Mucosa of rectum (tissue), 2 donors: ENCODE measurements around the gene ATP5F1E.
"Not testable (repeated sequence)": the region's sequence is repeated elsewhere in the genome, so short reads cannot be mapped to it uniquely, and the experiment has no call there.

Source experiments
- H3K27ac ChIP-seq, 2 donors: one replicate each; pipeline ENCODE4 v1.7.0; 2013; ENCODE audit warnings: inconsistent platforms in 2 of 2, low read depth in 2 of 2, low read length in 2 of 2
- H3K27me3 ChIP-seq, 2 donors: one replicate each; pipeline ENCODE4 v1.7.0; 2013; ENCODE audit warnings: low read length in 2 of 2; ENCODE audit not compliant: control insufficient read depth in 2 of 2, insufficient read depth in 2 of 2
- H3K36me3 ChIP-seq, 2 donors: one replicate each; pipeline ENCODE4 v1.7.0; 2013; ENCODE audit warnings: low read length in 2 of 2; ENCODE audit not compliant: control insufficient read depth in 2 of 2, insufficient read depth in 2 of 2
- H3K4me1 ChIP-seq, 2 donors: one replicate each; pipeline ENCODE4 v1.7.0; 2013; ENCODE audit warnings: low read length in 2 of 2, mild to moderate bottlenecking in 1 of 2; ENCODE audit not compliant: control insufficient read depth in 2 of 2, insufficient read depth in 2 of 2
- H3K4me3 ChIP-seq, 2 donors: one replicate each; pipeline ENCODE4 v1.7.0; 2013; ENCODE audit warnings: low read length in 2 of 2
- H3K9ac ChIP-seq, 2 donors: one replicate each; pipeline ENCODE4 v1.7.0; 2013; ENCODE audit warnings: low read length in 2 of 2, low read depth in 1 of 2, mild to moderate bottlenecking in 1 of 2
- H3K9me3 ChIP-seq, 2 donors: one replicate each; pipeline ENCODE4 v1.7.0; 2013; ENCODE audit warnings: low read length in 2 of 2; ENCODE audit not compliant: control insufficient read depth in 2 of 2
- donor health status: healthy.
- donor health status: Normal muscosa, but diverticular disease.

Gene ATP5F1E

DNA sequence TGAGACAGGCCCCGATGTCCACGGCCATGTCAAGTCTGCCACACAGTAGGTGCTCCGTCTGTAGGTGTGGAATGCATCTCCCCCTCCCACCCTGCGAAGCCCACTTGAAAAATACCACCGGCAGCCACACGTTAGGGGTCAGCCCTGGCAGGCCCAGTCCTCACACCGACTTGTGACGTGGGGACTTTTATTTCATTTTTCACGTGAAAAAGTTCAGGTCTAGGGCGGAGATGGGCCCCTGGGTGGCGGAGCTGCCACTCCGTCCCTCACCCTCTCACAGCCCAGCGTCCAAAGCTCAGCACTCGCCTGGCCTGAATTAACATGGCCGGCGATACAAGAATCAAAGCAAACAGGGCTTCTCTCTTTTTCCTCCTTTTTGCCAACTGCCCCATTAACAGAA is 16.7 kb downstream of the ATP5F1E start:
- no peaks in the 10 kb centered on the region for H3K36me3 ChIP-seq
- H3K27me3 ChIP-seq = no peaks in the 10 kb centered on the region
- no peaks in the 10 kb centered on the region for H3K9me3 ChIP-seq
- H3K4me3 ChIP-seq = no peak overlapping the region
- H3K4me1 ChIP-seq = peaks cover 4 to 7% of the 10 kb centered on the region in 2 donors
- H3K9ac ChIP-seq = no peak overlapping the region
- no peak overlapping the region for H3K27ac ChIP-seq

DNA sequence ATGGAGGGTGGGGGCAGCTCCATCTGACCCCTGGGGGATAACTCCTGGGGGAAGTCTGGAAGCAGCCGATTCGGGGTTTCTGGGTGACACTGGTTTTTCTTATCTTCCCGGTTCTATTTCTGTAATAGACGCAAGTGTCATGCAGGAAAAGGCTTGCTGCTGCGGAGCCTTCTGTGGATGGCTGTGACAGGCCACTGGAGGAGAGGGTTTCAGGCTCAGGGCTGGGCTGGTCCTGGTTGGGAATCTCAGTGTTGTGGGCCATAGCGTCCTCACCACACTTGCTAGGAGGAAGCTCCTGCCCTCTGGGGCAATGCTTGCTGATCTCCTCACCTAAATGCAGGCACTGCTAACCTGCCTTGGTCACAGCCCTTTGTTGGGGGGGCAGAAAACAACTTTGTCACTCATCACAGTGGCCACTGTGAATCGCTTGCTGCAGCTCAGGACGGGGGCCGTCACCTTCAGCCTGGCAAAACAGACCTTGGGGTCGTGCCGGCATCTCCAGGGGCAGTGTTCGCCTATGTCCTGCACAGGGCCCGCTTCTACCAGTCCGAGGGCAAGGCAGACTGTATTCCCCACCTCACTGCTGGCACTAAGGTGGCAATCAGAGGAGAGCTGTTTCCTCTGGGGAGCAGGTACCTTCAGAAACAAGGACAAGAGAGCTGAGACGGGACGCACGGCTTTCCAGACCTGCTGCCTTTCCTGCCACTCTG is 17.3 kb downstream of the ATP5F1E start:
- Histone ChIP-seq H3K4me1 (peaks cover 4 to 12% of the 10 kb centered on the region in 2 donors), H3K9me3 (no peaks in the 10 kb centered on the region), H3K27me3 (no peaks in the 10 kb centered on the region), H3K4me3 (no peak overlapping the region), H3K9ac (no peak overlapping the region), H3K36me3 (no peaks in the 10 kb centered on the region), H3K27ac (no peak overlapping the region)

DNA sequence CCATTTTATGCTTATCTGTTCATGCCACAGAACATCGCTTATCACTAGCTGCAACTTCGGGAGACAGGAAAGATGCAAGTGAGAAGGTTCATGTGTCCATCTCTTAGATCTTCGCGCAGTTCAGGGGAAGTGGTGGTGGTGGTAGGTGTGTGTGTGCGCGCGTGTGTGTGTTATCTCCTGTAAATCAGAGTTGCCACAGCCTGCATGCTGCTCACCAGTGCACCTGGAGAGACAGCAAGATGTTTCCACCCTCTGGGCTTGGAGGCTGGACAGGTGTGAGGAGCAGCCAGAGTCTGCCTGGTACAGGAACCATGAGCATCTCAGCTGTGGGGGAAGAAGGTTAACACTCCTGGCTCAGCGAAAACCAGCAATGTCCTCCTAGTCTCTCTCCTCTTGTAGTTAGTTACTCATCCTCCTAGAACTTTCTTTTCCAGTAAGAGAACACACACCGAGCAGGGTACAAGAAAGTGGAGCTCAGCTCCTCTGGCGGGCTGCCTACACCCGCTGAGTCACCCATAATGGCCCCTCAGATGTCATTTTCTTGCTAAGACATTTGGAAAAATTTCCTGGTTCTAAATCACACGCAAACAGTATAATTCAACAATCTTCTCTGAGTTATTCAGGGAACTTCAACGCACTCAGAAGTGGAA is 18.1 kb downstream of the ATP5F1E start:
- H3K4me3 ChIP-seq = no peak overlapping the region

DNA sequence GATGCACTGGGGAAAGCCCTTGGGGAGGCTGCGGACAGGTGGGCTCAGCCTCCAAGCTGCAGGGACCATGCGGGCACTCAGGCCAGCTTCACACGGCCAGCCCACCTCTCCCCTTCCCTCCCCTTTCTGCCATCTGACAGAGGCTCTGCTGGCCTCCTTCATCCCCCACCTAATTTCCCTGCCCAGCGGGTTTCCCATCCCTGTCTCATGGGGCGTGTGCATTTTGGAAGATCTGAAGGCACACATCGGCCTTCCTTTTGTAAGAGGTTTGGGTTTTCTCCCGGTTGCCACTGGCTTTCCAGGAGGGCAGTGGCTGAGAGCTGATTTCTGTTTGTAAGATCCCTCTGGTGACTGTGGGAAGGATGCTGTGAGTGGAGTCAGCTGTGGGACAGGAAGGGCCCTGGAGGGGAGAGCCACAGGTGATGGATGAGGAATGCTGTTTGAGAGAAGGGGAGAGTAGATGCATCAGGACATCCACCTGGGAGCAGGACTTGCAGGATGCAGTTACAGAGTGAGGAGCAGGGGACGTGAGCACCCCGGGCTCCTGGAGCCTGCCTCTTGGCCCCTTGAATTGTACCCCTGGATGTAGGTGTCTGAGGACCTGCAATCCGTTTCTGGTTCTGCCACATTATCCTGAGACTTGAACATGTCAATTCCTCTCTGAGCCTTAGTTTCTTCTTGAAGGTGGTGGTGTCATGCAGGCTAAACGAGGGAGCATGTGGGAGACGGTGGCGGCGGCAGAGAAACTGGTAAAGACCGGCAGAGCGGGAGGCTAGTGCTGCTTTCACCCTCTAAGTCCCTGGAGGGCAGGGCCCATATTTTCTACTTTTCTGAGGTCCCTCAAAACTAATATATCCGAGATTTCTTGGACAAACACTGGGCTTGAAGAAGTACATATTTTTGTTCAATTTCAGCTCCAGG is 18.8 kb downstream of the ATP5F1E start:
- H3K36me3 ChIP-seq = no peaks in the 10 kb centered on the region
- H3K9me3 ChIP-seq = no peaks in the 10 kb centered on the region
- H3K27me3 ChIP-seq = no peaks in the 10 kb centered on the region
- peaks cover 4 to 12% of the 10 kb centered on the region in 2 donors for H3K4me1 ChIP-seq
- H3K4me3 ChIP-seq = no peak overlapping the region
- H3K9ac ChIP-seq = no peak overlapping the region
- H3K27ac ChIP-seq = no peak overlapping the region

More for the DNA sequence above, 18.1 kb downstream of the ATP5F1E start:
- no peak overlapping the region for H3K9ac ChIP-seq
- no peaks in the 10 kb centered on the region for H3K27me3 ChIP-seq
- H3K36me3 ChIP-seq = no peaks in the 10 kb centered on the region
- H3K4me1 ChIP-seq = peaks cover 4 to 12% of the 10 kb centered on the region in 2 donors
- H3K27ac ChIP-seq = no peak overlapping the region
- H3K9me3 ChIP-seq = no peaks in the 10 kb centered on the region

DNA sequence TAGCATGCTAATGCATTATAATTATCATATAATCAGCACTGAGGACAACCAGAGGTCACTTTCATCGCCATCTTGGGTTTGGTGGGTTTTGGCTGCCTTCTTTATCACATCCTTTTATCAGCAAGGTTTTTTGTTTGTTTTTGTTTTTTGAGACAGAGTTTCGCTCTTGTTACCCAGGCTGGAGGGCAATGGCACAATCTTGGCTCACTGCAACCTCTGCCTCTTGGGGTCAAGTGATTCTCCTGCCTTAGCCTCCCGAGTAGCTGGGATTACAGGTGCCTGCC is 20.3 kb downstream of the ATP5F1E start:
- H3K4me3 ChIP-seq, H3K9ac ChIP-seq, H3K27me3 ChIP-seq, H3K27ac ChIP-seq, H3K36me3 ChIP-seq, H3K9me3 ChIP-seq: not testable (repeated sequence)
- H3K4me1 ChIP-seq = peaks cover 10 to 12% of the 10 kb centered on the region in 2 donors

DNA sequence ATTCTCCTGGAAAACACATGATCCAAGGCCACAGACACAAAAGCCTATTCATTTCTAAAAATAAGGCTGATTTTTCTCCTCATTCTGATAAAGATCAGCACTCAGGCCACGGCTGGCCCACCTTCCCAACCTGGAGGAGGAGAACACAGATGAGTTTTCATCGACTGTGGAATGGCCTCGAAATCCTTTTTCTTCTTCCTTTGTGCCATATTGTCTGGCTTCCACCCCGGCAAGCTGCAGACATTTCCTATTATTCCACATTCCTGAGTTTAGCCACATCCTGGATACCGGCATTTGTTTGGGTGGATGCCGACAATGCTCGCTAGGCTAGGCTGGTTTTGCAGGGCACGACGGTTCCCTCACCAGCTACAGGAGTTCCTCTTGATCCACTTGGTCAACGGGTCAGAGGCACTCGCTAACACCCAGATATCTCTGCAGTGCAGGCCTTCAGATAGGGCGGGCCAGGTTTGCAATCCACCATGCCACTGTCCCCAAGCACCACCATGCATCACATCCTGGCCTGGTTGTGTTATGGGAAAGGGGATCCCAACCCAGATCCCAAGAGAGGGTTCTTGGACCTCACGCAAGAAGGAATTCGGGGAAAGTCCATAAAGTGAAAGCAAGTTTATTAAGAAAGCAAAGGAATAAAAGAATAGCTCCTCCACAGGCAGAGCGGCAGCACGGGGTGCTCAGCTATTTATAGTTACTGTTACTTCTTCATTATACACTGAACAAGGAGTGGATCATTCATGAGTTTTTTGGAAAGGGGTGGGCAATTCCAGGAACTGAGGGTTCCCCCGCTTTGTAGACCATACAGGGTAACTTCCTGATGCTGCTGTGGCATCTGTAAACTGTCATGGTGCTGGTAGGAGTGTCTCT is 20.9 kb downstream of the ATP5F1E start:
- Histone ChIP-seq H3K27ac (peak overlapping the region in 1 of 2 donors; percentile 16), H3K9ac (no peak overlapping the region), H3K4me3 (no peak overlapping the region)

DNA sequence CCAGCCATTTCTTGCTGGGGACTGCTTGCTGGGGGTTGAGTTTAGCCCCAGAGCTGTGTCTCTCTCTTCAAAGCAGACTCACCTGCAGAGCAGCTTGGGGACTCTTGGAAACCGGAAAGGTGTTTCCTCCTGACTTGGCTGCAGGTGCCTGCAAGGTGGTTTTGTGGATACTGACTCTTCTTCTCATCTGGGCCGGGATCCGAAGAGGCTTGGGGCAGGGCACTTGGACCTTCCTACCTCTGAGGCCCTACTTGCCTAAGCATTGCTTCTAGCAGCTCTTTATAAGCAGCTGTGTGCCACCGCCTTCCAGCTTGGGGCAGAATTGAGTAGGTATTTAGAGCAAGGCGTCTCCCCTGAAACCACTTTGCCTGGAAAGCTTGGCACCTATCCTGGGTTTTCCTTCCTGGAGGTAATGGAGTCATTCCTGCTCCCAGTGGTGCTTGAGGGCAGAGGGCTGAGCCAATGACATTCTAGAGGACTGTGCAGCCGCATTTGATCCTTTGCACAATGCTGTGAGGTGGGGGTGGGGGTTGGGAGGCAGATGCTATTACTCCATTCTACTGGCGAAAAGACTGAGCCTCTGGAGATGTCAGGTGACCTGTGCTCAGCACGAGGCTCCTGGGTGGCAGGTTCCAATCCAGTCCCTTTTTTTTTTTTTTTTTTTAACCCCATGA is 21.7 kb downstream of the ATP5F1E start:
- Histone ChIP-seq H3K36me3 (no peaks in the 10 kb centered on the region), H3K4me3 (no peak overlapping the region), H3K9ac (no peak overlapping the region), H3K9me3 (no peaks in the 10 kb centered on the region), H3K4me1 (peaks cover 19 to 23% of the 10 kb centered on the region in 2 donors), H3K27ac (peak overlapping the region in 1 of 2 donors; percentile 7), H3K27me3 (no peaks in the 10 kb centered on the region)

More for the DNA sequence above, 20.9 kb downstream of the ATP5F1E start:
- Histone ChIP-seq H3K27me3 (no peaks in the 10 kb centered on the region), H3K9me3 (no peaks in the 10 kb centered on the region), H3K36me3 (no peaks in the 10 kb centered on the region), H3K4me1 (peaks cover 12 to 15% of the 10 kb centered on the region in 2 donors)

DNA sequence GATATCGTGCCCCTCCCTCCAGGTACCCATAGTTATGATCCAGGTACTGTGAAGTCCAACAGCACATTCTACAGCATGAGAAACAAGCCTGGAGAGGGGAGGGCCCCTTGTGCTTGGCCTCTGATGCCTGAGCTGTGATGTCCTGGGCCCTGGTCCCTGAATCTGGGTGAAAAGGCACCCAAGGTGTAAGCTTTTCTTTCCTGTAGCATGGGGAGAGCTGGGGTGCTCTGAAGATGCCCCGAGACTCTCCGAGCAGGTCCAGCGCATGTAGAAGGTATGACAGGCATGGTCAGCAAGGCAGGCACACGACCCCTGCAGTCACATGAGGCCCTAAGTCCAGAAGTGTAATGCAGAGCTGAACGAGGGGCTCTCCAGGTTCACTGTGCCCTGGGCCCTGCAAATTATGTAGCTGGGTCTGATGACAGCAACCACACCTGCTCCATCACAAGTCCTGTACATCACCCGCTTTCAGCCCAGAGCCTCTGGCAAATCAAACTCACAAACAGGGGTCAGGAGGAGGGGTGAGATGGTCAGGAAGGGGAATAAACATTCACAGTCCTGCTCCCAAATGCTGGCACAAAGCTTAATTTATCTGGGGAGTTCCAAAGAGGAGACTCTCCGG is 23.3 kb downstream of the ATP5F1E start:
- Histone ChIP-seq H3K27me3 (no peaks in the 10 kb centered on the region), H3K9me3 (no peaks in the 10 kb centered on the region), H3K4me1 (peaks cover 34 to 35% of the 10 kb centered on the region in 2 donors), H3K27ac (peak overlapping the region in 1 of 2 donors; percentile 91), H3K4me3 (no peak overlapping the region), H3K9ac (peak overlapping the region in 1 of 2 donors; percentile 11), H3K36me3 (peaks cover 0 to 5% of the 10 kb centered on the region in 2 donors)
